GM21723 (cell line): Measurements from ENCODE around the gene FDXACB1.
"Not testable (repeated sequence)": the region's sequence is repeated elsewhere in the genome, so short reads cannot be mapped to it uniquely, and the experiment has no call there.

Experiments
- ATAC-seq: cut with Tn5 transposase; IDR thresholded peaks from one replicate; pipeline ENCODE4 v1.9.1; 2021; ENCODE audit warnings: mild to moderate bottlenecking, moderate library complexity; ENCODE audit not compliant: unreplicated experiment

The FDXACB1 gene

GRCh38 chr11:111909378-111909777 is 30.4 kb upstream of the FDXACB1 start:
- ATAC-seq = no peak

GRCh38 chr11:111908639-111909305 is 29.8 kb upstream of the FDXACB1 start:
- ATAC-seq = no peak

DNA sequence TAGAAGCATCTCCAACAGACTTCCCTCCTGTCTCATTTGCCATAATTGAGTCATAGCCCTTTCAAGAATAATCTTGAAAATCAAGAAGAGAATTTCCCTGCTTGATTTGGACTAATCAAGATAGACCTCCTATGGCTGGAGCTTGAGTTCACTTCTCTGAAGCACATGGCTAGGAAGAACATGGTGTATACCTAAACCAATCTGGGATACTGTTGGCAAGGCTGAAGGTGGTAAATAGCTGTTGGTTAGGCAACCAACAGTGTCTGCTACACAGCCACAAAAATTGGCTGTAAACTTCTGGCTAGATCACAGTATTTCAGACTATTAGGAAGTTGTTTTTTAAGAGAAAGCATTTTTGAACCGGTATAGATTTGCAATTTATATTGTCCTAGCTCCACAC is 27.7 kb upstream of the FDXACB1 start:
- no peak for ATAC-seq

- no peak for ATAC-seq
Measured at GRCh38 chr11:111905411-111905810, 26.4 kb upstream of the FDXACB1 start.

DNA sequence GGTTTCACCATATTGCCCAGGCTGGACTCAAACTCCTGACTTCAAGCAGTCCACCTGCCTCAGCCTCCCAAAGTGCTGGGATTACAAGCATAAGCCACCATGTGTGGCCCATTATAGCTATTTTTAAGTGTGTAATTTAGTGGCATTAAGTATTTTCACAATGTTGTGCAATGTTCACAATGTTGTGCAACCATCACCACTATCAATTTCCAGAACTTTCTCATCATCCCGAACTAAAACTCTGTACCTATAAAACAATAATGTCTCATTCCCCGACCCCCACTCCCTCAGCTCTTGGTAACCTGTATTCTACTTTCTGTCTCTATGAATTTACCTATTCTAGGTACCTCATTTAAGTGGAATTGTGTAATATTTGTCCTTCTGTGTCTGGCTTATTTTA is 7.9 kb upstream of the FDXACB1 start:
- no peak for ATAC-seq

- no peak for ATAC-seq
Measured at GRCh38 chr11:111886032-111886431, 7.1 kb upstream of the FDXACB1 start.

- ATAC-seq = not testable (repeated sequence)
Measured at GRCh38 chr11:111885053-111885452, 6.1 kb upstream of the FDXACB1 start.

DNA sequence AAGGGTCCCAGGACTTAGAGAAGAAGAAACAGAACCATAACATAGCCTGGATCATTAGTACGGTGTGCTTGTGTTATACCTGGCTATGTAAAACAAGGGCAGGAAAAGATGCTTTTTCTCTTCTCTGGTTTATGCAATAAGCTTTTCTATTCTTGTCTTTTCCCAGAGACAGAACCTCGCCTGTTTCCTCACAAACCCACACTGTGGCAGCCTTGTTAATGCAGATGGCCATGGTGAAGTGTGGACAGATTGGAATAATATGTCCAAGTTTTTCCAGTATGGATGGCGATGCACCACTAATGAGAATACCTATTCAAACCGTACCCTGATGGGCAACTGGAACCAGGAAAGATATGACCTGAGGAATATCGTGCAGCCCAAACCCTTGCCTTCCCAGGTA is 3.2 kb upstream of the FDXACB1 start:
- ATAC-seq = no peak

DNA sequence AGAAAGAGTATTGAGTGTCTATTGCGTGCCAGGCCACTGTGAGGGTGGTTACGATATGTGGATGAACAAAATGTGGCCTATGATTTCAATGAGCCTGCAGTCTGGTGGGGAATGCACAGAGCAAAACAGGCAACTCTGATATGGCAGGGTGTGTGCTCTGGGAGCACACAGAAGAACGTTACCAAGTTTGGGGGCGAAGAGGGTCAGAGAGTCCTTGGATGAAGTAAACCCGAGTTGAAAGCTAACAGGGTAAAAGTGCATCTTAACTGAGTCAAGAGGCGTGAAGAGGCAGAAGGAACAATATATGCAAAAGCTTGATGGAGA is 634 bp upstream of the FDXACB1 start:
- ATAC-seq = peak; percentile 2

GRCh38 chr11:111878385-111878848 is 548 bp downstream of the FDXACB1 start:
- peak; percentile 21 for ATAC-seq

- ATAC-seq = no peak
Measured at GRCh38 chr11:111871693-111872161, 7.2 kb downstream of the FDXACB1 start.

DNA sequence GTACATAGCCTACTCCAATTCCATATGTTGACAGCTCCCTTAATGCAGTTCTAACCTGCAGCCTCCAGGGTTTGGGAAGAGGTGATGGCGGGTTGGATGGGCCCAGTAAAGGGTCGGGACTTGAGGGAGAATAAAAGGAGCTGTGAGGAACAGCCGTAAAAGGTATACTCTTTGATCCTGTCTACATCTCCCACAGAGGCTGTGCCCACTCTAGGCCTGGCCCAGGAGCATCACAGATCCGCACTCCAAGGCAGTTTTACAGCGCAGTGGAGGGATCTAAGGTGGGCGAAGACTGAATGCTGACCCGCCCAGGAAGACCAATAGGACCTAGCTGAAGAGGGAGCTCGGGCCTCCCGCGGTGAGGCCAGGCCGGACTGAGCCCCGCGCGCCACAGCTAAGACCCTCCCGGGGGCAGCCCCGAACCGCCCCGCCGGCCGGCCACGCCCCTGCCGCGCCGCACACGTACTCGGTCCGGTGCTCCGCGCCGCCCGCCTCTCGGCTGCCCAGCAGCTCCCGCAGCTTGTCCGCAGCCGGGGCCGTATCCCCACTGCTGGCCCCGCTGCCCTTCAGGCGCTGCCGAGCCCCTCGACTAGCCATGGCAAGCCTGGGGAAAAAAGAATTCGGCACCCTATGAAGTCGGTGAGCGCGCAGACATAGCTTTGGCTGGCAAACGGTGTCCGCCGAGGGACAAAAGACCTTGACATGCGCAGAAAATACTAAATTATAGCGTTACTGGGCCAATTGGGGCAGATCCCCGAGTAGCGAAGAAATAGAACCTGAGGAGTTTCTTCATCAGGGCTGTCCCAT is 7.9 kb downstream of the FDXACB1 start, which contains the start of gene ALG9:
ALG9 (minus strand) TSS at position 696 of the 807 bp plus-strand sequence; CDS start at position 597, 99 bp downstream.
- ATAC-seq = peak; percentile 88

DNA sequence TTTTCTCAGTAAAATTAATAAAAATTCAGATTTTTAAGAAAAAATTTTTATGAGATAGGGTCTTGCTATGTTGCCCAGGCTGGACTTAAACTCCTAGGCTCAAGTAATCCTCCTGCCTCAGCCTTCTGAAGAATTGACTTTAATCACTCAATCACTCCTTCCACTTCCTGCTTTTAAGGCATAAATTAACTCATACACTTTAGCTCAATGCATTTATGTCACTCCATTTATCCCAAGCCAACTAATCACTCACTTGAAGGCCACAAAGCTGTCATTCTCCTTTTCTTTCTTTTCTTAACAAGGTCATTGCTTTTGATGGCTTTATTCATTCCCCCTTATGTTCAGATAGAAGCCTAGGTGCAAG is 8.5 kb downstream of the FDXACB1 start:
- peak; percentile 24 for ATAC-seq

DNA sequence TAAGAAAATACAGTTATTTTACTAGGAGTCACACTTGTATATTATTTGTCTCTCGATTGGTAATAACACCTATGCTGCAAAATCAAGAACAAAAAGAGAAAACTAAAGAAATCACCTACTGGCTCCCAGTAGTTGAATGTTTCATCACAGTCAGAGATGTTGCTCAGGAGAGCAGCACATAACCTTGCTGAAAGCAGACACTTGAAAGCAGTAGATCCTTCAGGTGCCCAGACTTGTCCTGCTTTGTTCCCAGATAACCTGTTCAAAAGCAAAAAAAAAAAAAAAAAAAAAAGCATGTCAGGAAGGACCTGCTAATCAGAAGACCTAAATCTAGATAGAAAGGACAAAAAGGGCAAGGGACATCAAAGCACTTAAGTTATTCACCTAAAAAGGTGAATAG is 8.9 kb downstream of the FDXACB1 start:
- no peak for ATAC-seq

DNA sequence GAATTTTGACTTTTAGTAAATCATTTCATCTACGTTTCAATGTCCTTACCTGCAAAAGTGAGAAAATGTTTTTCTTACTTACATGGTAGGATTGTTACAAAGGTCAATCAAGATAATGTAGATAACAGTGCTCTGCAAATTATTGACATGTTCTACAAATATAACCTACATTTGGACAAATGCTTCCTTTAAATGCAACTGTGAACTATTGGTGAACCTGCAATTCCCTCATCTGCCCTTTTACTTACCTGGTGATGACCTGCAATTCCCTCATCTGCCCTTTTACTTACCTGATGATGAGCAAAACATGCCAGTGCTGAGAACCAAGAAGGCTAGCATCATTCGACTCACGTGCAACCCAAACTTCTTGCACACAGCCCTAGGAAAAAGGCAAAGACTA is 18.7 kb downstream of the FDXACB1 start:
- ATAC-seq = no peak

DNA sequence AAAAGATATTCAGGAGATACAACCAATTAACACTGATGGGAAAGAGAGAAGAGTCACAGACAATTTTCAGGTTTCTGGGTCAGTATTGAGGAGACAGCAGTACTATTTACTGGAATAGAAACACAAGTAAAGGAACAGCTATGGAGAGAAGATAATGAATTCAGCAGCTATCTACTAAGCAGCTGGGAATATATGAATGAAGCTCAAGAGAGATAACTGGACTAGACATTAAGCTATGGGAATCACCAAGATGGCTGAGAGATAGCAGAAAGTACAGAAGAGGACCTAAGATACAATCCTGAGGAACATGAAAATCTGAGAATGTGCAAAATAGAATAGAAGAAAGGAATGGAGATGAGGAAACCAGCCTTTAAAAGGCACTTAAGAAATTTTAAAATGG is 23.5 kb downstream of the FDXACB1 start:
- ATAC-seq = no peak

DNA sequence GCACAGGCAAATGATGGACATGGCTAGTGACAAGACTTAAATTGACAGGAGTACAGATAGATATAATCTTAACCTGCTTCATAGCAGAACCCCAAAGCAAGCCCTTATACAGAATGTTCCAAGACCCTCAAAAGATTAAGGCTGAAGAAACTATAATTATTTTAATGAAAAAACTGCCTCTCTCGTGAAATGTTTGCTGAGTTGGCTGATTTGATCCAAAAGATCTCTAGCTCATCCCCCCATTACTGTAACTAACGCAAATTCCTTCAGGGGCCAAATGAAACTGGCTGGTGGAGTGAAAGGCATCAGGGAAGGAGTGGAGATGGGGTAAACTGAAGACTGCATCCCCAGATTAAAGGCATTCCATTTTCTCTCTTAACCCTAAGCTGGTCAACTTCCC is 26.9 kb downstream of the FDXACB1 start:
- no peak for ATAC-seq

GRCh38 chr11:111851636-111852035 is 27.3 kb downstream of the FDXACB1 start:
- no peak for ATAC-seq

GRCh38 chr11:111851067-111851466 is 27.9 kb downstream of the FDXACB1 start:
- ATAC-seq = no peak

DNA sequence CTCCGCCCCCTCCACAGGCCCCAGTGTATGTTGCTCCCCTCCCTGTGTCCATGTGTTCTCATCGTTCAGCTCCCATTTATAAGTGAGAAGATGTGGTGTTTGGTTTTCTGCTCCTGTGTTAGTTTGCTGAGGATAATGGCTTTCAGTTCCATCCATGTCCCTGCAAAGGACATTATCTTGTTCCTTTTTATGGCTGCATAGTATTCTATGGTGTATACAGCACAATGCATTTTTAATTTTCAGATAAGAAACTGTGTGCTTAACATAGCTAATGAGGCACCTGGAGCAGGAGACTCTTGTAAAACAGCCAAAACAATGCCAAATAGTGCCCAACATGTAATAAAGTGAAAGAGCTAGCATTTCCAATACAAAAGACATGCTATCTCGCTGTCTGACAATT is 29.3 kb downstream of the FDXACB1 start:
- no peak for ATAC-seq

DNA sequence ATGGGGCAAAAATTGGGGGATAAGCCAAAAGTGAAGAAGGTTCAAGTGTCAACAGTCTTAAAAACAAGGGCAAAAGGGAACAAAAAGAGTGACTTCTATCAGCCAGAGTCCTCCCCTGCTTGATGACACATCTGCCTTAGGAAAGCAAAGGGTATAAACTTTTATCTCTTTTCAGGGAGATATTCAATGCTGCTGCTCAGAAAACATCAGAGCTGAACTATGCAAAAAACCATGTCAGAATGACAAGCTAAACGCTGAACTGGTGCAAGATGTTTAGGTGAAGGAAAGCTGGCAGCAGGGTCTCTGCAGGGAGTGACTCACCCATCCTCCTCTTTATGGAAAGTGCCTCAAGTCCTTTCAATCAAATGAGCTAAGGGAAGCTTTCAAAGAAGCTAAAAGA is 32.3 kb downstream of the FDXACB1 start:
- ATAC-seq = no peak

- no peak for ATAC-seq
Measured at GRCh38 chr11:111846063-111846462, 32.9 kb downstream of the FDXACB1 start.
